Right lobe of liver (tissue), 6 donors: ENCODE data around the gene FLNC. TPM values are rescaled to one million over a fixed set of nuclear protein-coding genes. Genes with fewer than 3 reads are reported as not detected.

Experiments
- ATAC-seq, 4 donors: fragments of 200-7000 bp; cut with Tn5 transposase; one replicate each; pipeline ENCODE4 v1.9.1; 2020; ENCODE audit warnings: mild to moderate bottlenecking in 4 of 4, moderate library complexity in 4 of 4
- DNase-seq, 3 donors: peaks; one replicate each; pipeline ENCODE4 v3.0.0-alpha.2; 2020
- H3K27ac ChIP-seq, 3 donors: fragments of 200-600 bp; one replicate each; pipeline ENCODE4 v1.8.0; 2022
- H3K27me3 ChIP-seq, 2 donors: fragments of 200-600 bp; one replicate each; pipeline ENCODE4 v1.8.0; 2022
- H3K36me3 ChIP-seq, 4 donors: fragments of 200-600 bp; sonication (generic) in 1 of 4; one replicate each; pipeline versions ENCODE4 v1.5.1 to v1.8.0; 2017 to 2022; ENCODE audit warnings: control low read depth in 1 of 4
- H3K4me1 ChIP-seq, 4 donors: fragments of 200-600 bp; sonication (generic) in 1 of 4; one replicate each; pipeline versions ENCODE4 v1.5.1 to v1.8.0; 2017 to 2022; ENCODE audit warnings: control low read depth in 1 of 4
- H3K4me3 ChIP-seq, 3 donors: fragments of 200-600 bp; one replicate each; pipeline ENCODE4 v1.8.0; 2022
- H3K9me3 ChIP-seq, 4 donors: fragments of 200-600 bp; sonication (generic) in 1 of 4; one replicate each; pipeline versions ENCODE4 v1.5.1 to v1.8.0; 2017 to 2022; ENCODE audit warnings: control low read depth in 1 of 4
- CTCF ChIP-seq, 4 donors: fragments of 200-600 bp in 3 of 4; fragments of 450-650 bp in 1 of 4; IDR thresholded peaks; one replicate each; pipeline versions ENCODE4 v1.5.1 to v1.8.0; 2016 to 2022; ENCODE audit warnings: antibody characterized with exemption in 4 of 4, mild to moderate bottlenecking in 2 of 4
- POLR2A ChIP-seq: fragments of 450-650 bp; IDR thresholded peaks from one replicate; pipeline ENCODE4 v1.6.1; 2017; ENCODE audit warnings: antibody characterized with exemption, mild to moderate bottlenecking
- WGBS: methylation state at CpG from one replicate; pipeline ENCODE4 v1.1.6; 2018; ENCODE audit warnings: low coverage, low lambda C conversion rate; ENCODE audit not compliant: insufficient coverage; ENCODE audit errors: missing lambda C conversion rate; 5-methylcytosine and 5-hydroxymethylcytosine counted together
- intact Hi-C, 2 donors: fragments of 100-400 bp; cut with DNase I; formaldehyde crosslinking; loops; one replicate each; pipeline versions ENCODE4 v1.11.2 to v1.14.1; 2022
- total RNA-seq, 6 experiments: library from RNA; depleted of rRNA in 2 of 6; stranded (reverse); fragments of >200 nt in 2 of 6; fragmentation: NEBNext Ultra II Directional in 3 of 6; extraction: Animal tissue kit (Norgen Biotek cat#: 25700) in 3 of 6; gene quantifications; one replicate each; pipeline versions ENCODE4 v1.1.0 to v1.2.4, GENCODE V29; 2016 to 2023
- donor health status: DM: no; HTN: yes; CAD: no.
- donor health status: DM: no; HTN: no; CAD: no.
- donor health status: DM: no; HTN: no; CAD: no.
- donor health status: DM: no; HTN: yes; CAD: no.
- donor health status: DM: no; HTN: yes; CAD: no.

The FLNC gene
- total RNA-seq, 6 experiments from 2014 or later = 0.27 to 5.1 (median 0.74) TPM

- WGBS = 80% methylated on average over 2 of the region's 11 CpGs
These were observed 58.5 kb downstream of the FLNC start for GRCh38 chr7:128888756-128889095.

GRCh38 chr7:128889121-128889520, 58.9 kb downstream of the FLNC start:
- Histone ChIP-seq H3K27me3 (no peaks in the 10 kb centered on the region), H3K4me1 (peaks cover 0 to 3% (median 0%) of the 10 kb centered on the region in 4 donors), H3K36me3 (no peaks in the 10 kb centered on the region), H3K27ac (no peak overlapping the region), H3K9me3 (no peaks in the 10 kb centered on the region), H3K4me3 (no peak overlapping the region)
- ATAC-seq (no peak), DNase-seq (peak in 1 of 3 donors; percentile 35)
- no peak for TF ChIP-seq CTCF (IDR thresholded peaks at IDR 0.05)
- no peak for TF ChIP-seq POLR2A
- intact Hi-C loops = no loop called here
- WGBS = 69% methylated on average over 7 of the region's 8 CpGs

More at GRCh38 chr7:128888756-128889095, 58.5 kb downstream of the FLNC start:
- intact Hi-C loops = no loop called here
- Histone ChIP-seq H3K4me1 (peaks cover 0 to 3% (median 0%) of the 10 kb centered on the region in 4 donors), H3K36me3 (no peaks in the 10 kb centered on the region), H3K27ac (no peak overlapping the region), H3K4me3 (no peak overlapping the region), H3K9me3 (no peaks in the 10 kb centered on the region), H3K27me3 (no peaks in the 10 kb centered on the region)
- ATAC-seq (no peak), DNase-seq (peak in 1 of 3 donors; percentile 52)
- TF ChIP-seq POLR2A (no peak), CTCF (IDR thresholded peaks at IDR 0.05) (no peak)

- intact Hi-C loops = no loop called here
- Histone ChIP-seq H3K4me1 (peaks cover 0 to 3% (median 0%) of the 10 kb centered on the region in 4 donors), H3K4me3 (peak overlapping the region; percentile 5 to 25 (median 22)), H3K9me3 (no peaks in the 10 kb centered on the region), H3K27me3 (no peaks in the 10 kb centered on the region), H3K27ac (no peak overlapping the region), H3K36me3 (no peaks in the 10 kb centered on the region)
- WGBS = 69% methylated on average over 4 of the region's 67 CpGs
- DNase-seq = peak in 1 of 3 donors; percentile 55
- ATAC-seq = peak; percentile 9 to 51 (median 24)
- TF ChIP-seq CTCF (IDR thresholded peaks at IDR 0.05) = peak in 1 of 4 donors; percentile 14
- TF ChIP-seq POLR2A = no peak
These were observed 60.3 kb downstream of the FLNC start for GRCh38 chr7:128890306-128891109.

- Histone ChIP-seq H3K9me3 (no peaks in the 10 kb centered on the region), H3K36me3 (no peaks in the 10 kb centered on the region), H3K4me1 (peaks cover 0 to 3% (median 0%) of the 10 kb centered on the region in 4 donors), H3K27me3 (no peaks in the 10 kb centered on the region), H3K4me3 (peak overlapping the region; percentile 5 to 25 (median 22)), H3K27ac (no peak overlapping the region)
- no CpG with 5 or more reads among the region's 41 CpGs for WGBS
- TF ChIP-seq CTCF (IDR thresholded peaks at IDR 0.05) (peak in 1 of 4 donors; percentile 9), POLR2A (no peak)
- DNase-seq (peak in 1 of 3 donors; percentile 52), ATAC-seq (peak; percentile 36 to 59 (median 44))
- intact Hi-C loops = no loop called here
These were observed 61.1 kb downstream of the FLNC start for GRCh38 chr7:128891110-128891941.
